ENCODE data around the gene WAS. TPM values are rescaled to one million over a fixed set of nuclear protein-coding genes. Genes with fewer than 3 reads are reported as not detected.

Gene WAS
- total RNA-seq, 1 experiment from 2014 or later, result 0.24 TPM

DNA sequence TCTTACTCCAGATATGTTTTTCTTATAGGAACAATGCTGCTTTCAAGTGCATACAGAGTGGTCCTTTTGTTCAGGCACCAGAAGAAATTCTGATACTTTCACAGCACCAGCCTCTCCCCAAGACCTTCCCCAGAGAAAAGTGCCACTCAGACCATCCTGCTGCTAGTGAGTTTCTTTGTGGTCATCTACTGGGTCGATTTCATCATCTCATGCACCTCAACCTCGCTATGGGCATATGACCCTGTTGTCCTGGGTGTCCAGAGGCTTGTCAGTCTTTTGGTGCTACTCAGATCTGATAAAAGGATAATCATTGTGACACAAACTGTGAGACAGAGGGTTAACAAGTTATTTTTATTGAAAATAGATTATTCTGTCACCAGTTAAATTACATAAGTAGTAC lies 46.8 kb upstream of the WAS start:
- Mint-ChIP-seq H3K27ac (no peak overlapping the region), H3K27me3 (ENCODE audit: low read depth) (no peaks in the 10 kb centered on the region), H3K4me1 (no peaks in the 10 kb centered on the region), H3K36me3 (ENCODE audit: insufficient read depth in 1 of 3, low read depth in 3 of 3) (peaks cover 0 to 8% (median 6%) of the 10 kb centered on the region in 3 experiments; a peak in 3 of 7 replicates), H3K9me3 (peaks cover 43 to 45% of the 10 kb centered on the region in 2 experiments), H3K4me3 (no peak overlapping the region)
- Histone ChIP-seq H3K27me3 (ENCODE audit: insufficient read depth, low read length) (no peaks in the 10 kb centered on the region), H4K20me1 (ENCODE audit: control insufficient read depth, insufficient read depth, insufficient read length) (no peaks in the 10 kb centered on the region), H3K79me2 (ENCODE audit: insufficient read depth, low read length) (no peaks in the 10 kb centered on the region), H3T11ph (ENCODE audit: low read length) (no peak overlapping the region), H3K4ac (ENCODE audit: low read depth, low read length) (no peak overlapping the region), H3K4me2 (ENCODE audit: insufficient read depth, insufficient read length, low read length) (no peak overlapping the region), H3K27ac (ENCODE audit: insufficient read length, low read depth, low read length) (no peak overlapping the region), H3K18ac (ENCODE audit: insufficient read length, low read depth, low read length) (no peak overlapping the region), H2BK15ac (ENCODE audit: low read depth, low read length) (no peak overlapping the region), H2BK20ac (ENCODE audit: low read depth, low read length, poor library complexity, severe bottlenecking) (no peak overlapping the region), H2AK5ac (ENCODE audit: insufficient read length, low read length) (no peak overlapping the region), H2BK120ac (ENCODE audit: low read depth, low read length, poor library complexity, severe bottlenecking) (no peak overlapping the region), H3K23me2 (ENCODE audit: insufficient read length, low read depth, low read length, poor library complexity, severe bottlenecking) (no peaks in the 10 kb centered on the region), H3K9ac (ENCODE audit: extremely low read depth, insufficient read length, low read length) (no peak overlapping the region), H3K9me3 (ENCODE audit: control insufficient read depth, low read depth, low read length) (no peaks in the 10 kb centered on the region), H4K8ac (replicated peaks; ENCODE audit: insufficient read length, low read depth, low read length) (no peak overlapping the region), H3K14ac (ENCODE audit: insufficient read depth, low read length) (no peak overlapping the region), H4K91ac (ENCODE audit: insufficient read length, low read depth, low read length) (no peak overlapping the region), H2BK5ac (ENCODE audit: insufficient read length, low read length) (no peak overlapping the region), H3K4me1 (ENCODE audit: insufficient read depth, low read length) (no peaks in the 10 kb centered on the region), H4K5ac (ENCODE audit: insufficient read length, low read depth, low read length) (no peak overlapping the region), H2AFZ (ENCODE audit: low read length) (no peak overlapping the region), H3K79me1 (ENCODE audit: insufficient read depth, low read depth, low read length, poor library complexity, severe bottlenecking) (no peaks in the 10 kb centered on the region), H3K23ac (ENCODE audit: insufficient read length, low read depth, low read length) (no peak overlapping the region), H3K56ac (ENCODE audit: insufficient read length, low read depth, low read length) (no peak overlapping the region), H2BK12ac (ENCODE audit: insufficient read length, low read depth, low read length) (no peak overlapping the region)
- DNase-seq, result no peak
- WGBS (ENCODE audit: extremely low coverage, insufficient read length, low lambda C conversion rate), result no CpG with 5 or more reads among the region's 2 CpGs
- TF ChIP-seq, protein P1, sequence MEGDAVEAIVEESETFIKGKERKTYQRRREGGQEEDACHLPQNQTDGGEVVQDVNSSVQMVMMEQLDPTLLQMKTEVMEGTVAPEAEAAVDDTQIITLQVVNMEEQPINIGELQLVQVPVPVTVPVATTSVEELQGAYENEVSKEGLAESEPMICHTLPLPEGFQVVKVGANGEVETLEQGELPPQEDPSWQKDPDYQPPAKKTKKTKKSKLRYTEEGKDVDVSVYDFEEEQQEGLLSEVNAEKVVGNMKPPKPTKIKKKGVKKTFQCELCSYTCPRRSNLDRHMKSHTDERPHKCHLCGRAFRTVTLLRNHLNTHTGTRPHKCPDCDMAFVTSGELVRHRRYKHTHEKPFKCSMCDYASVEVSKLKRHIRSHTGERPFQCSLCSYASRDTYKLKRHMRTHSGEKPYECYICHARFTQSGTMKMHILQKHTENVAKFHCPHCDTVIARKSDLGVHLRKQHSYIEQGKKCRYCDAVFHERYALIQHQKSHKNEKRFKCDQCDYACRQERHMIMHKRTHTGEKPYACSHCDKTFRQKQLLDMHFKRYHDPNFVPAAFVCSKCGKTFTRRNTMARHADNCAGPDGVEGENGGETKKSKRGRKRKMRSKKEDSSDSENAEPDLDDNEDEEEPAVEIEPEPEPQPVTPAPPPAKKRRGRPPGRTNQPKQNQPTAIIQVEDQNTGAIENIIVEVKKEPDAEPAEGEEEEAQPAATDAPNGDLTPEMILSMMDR (conservative IDR thresholded peaks at IDR 0.05), result no peak
